Stimulated activated naive CD8-positive, alpha-beta T cell treated with anti-CD3 and anti-CD28 coated beads, Interleukin-15, Interleukin-2, amounts not matched to agents 100 ng/mL and 50 ng/mL, for 24 hours (primary cell): Measurements from ENCODE around the gene ZMIZ1.

Experiments used
- H3K27ac Mint-ChIP-seq: one replicate; pipeline ENCODE4 v1.8.0; 2021; ENCODE audit warnings: mild to moderate bottlenecking, mixed read lengths
- H3K27me3 Mint-ChIP-seq: one replicate; pipeline ENCODE4 v1.8.0; 2021; ENCODE audit warnings: mixed read lengths
- H3K36me3 Mint-ChIP-seq: one replicate; pipeline ENCODE4 v1.8.0; 2021; ENCODE audit warnings: low read depth, mixed read lengths
- H3K4me1 Mint-ChIP-seq: one replicate; pipeline ENCODE4 v1.8.0; 2021; ENCODE audit warnings: low read depth, mixed read lengths
- H3K4me3 Mint-ChIP-seq: one replicate; pipeline ENCODE4 v1.8.0; 2021; ENCODE audit warnings: mild to moderate bottlenecking, mixed read lengths
- H3K9me3 Mint-ChIP-seq: one replicate; pipeline ENCODE4 v1.8.0; 2021; ENCODE audit warnings: mixed read lengths

The ZMIZ1 gene

DNA sequence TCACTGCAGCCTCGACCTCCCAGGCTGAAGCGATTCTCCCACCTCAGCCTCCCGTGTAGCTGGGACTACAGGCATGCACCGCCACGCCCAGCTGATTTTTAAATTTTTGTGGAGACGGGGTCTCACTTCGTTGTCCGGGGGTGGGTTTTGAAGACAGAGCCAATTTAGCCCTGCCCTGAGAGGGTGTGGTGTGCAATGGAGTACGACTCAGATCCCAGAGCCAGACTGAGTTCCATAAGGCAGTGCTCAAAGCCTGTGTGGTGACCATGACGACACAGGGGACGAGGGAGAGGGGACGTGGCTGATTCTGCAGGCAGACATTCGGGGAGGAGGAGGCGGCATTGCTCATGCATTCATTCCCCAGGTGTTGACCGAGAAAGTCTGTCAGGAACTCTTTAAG is 72.1 kb downstream of the ZMIZ1 start:
- Mint-ChIP-seq H3K27me3 (no peaks in the 10 kb centered on the region), H3K27ac (no peak overlapping the region), H3K4me1 (peaks cover 73% of the 10 kb centered on the region), H3K36me3 (no peaks in the 10 kb centered on the region), H3K4me3 (no peak overlapping the region), H3K9me3 (no peaks in the 10 kb centered on the region)

DNA sequence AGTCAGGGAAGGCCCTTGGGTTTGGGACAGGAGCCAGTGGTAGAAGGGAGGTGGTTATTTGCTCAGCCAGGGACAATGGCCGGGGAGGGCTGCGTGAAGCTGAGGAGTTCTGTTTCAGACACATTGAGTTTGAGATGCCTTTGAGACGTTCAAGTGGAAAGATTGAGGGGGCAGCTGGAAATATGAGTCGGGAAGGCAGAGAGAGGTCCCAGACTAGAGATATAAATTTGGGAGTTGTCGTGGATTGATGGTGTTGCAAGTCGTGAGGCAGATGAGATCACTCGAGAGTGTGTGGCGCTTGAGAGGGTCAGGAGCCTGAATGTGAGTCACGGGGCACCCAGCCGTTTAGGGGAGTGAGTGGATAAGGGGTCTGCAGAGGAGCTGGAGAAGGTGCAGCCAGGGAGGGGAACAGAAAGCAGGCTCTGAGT is 73.3 kb downstream of the ZMIZ1 start:
- H3K4me1 Mint-ChIP-seq = peaks cover 73% of the 10 kb centered on the region

DNA sequence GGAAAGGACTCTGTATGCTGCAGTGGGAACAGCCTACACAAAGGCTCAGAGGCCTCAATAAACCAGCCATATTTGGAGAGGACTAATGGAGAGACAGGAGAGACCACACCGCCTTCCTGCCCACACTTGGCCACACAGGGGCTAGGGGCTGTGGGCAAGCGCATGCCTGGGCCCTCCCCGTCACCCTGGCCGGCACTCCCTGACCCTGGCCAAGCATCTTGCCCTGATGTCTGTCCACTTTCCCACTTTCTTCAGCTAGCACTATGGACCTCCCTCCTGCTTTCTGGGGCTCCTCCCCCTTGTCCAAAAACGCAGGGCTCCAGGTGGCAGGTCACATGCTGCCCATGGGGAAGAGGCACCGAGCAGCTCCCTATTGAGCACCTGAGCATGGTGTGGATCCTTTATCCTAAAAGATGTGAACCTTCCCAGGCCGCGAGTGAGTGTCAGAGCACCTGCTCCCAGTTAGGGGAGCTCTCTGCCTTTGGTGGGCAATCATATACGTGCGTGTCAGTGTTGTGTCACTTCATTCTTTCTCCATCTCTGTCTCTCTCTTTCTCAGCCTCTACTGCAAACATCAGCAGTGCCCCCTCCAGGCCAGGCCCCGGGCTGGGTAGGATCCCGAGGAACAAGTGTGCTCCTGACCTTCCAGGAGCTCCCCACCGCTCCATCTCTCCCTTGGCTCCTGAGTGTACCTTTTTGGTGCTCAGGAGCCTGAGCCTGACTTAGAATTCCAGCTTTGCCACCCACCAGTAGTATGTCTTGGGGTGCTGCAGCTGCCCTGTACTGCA is 74.0 kb downstream of the ZMIZ1 start:
- Mint-ChIP-seq H3K36me3 (no peaks in the 10 kb centered on the region), H3K4me1 (peaks cover 73% of the 10 kb centered on the region), H3K4me3 (no peak overlapping the region), H3K27me3 (no peaks in the 10 kb centered on the region), H3K27ac (no peak overlapping the region), H3K9me3 (no peaks in the 10 kb centered on the region)

More for the DNA sequence above, 73.3 kb downstream of the ZMIZ1 start:
- H3K9me3 Mint-ChIP-seq = no peaks in the 10 kb centered on the region
- H3K4me3 Mint-ChIP-seq = no peak overlapping the region
- no peaks in the 10 kb centered on the region for H3K36me3 Mint-ChIP-seq
- no peak overlapping the region for H3K27ac Mint-ChIP-seq
- no peaks in the 10 kb centered on the region for H3K27me3 Mint-ChIP-seq

DNA sequence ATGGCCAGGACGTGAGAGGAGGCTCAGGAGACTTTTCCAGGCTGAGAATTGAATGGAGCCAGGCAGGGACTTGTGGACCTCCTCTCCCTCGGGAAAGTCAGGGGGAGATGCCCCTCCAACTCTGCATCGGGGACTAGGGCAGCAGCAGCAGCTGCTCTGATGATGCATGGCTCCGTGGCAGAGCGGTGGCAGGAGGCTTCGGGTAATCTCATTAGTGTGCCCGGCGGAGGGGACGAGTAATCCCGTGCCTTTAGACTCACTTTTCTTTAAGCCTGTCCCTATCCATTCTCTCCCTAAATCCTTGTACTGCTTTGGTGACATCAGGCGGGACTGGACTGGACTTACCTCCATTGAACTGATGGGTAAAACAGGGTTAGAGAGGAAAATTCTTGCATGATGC is 75.1 kb downstream of the ZMIZ1 start:
- no peak overlapping the region for H3K27ac Mint-ChIP-seq
- no peak overlapping the region for H3K4me3 Mint-ChIP-seq
- no peaks in the 10 kb centered on the region for H3K9me3 Mint-ChIP-seq
- H3K4me1 Mint-ChIP-seq = peaks cover 73% of the 10 kb centered on the region
- no peaks in the 10 kb centered on the region for H3K27me3 Mint-ChIP-seq
- H3K36me3 Mint-ChIP-seq = no peaks in the 10 kb centered on the region

DNA sequence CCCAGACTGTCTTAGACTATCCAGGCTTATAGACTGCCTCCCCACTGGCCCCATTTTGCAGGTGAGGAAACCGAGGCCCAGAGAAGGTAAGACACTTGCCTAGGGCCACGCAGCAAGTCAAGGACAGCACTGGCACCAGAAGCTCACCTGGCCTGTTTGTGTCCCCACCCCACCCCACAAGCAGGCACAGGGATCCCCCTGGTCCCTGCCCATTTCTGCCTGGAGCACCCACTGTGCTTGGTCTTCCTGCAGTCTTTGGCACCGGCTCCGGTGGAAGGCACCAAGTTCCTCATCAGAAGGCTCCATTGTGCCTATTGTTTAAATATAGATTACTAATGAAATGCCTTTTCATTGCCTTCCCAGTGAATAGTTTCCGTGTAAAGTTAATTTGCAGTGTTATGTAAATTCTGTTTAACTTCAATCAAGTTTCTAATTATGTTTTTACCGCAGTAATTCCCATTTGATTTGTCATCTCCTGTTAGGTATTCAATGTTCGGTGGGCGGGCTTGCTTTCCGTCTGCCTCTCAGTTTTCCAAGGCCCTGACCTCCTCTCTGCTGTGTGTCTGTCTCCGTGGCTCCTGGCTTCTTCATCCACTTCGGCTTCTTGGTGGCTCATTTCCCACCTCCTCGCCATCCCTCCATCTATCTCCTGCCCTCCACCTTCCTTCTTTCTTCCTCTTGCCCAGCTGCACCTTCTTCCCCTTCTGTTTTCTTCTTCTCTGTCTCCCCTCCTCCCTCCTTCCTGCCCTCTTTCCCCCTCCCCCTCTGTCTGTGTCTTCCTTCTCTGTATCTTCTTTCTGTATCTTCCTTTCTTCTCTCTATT is 75.8 kb downstream of the ZMIZ1 start:
- H3K27ac Mint-ChIP-seq = peak overlapping the region; percentile 45
- H3K9me3 Mint-ChIP-seq = no peaks in the 10 kb centered on the region
- H3K4me3 Mint-ChIP-seq = no peak overlapping the region
- no peaks in the 10 kb centered on the region for H3K36me3 Mint-ChIP-seq
- no peaks in the 10 kb centered on the region for H3K27me3 Mint-ChIP-seq
- peaks cover 76% of the 10 kb centered on the region for H3K4me1 Mint-ChIP-seq

DNA sequence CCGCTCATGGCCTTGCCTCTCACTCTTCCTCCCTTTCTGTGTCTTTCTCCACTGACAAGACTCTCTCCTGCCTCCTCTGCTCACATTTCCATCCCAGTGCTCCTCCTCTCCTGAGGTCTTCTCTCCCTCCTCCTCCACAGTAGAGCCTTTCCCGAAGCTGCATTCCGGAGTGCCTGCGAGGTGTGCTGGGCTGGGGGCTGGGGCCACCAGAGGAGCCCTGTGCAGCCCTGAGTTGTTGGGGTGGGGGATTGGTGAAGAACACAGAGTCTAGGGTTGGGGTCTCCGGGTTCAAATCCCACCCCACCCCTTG is 76.4 kb downstream of the ZMIZ1 start:
- Mint-ChIP-seq H3K4me3 (no peak overlapping the region), H3K27me3 (no peaks in the 10 kb centered on the region), H3K4me1 (peaks cover 79% of the 10 kb centered on the region), H3K9me3 (no peaks in the 10 kb centered on the region), H3K27ac (peak overlapping the region; percentile 45), H3K36me3 (no peaks in the 10 kb centered on the region)

DNA sequence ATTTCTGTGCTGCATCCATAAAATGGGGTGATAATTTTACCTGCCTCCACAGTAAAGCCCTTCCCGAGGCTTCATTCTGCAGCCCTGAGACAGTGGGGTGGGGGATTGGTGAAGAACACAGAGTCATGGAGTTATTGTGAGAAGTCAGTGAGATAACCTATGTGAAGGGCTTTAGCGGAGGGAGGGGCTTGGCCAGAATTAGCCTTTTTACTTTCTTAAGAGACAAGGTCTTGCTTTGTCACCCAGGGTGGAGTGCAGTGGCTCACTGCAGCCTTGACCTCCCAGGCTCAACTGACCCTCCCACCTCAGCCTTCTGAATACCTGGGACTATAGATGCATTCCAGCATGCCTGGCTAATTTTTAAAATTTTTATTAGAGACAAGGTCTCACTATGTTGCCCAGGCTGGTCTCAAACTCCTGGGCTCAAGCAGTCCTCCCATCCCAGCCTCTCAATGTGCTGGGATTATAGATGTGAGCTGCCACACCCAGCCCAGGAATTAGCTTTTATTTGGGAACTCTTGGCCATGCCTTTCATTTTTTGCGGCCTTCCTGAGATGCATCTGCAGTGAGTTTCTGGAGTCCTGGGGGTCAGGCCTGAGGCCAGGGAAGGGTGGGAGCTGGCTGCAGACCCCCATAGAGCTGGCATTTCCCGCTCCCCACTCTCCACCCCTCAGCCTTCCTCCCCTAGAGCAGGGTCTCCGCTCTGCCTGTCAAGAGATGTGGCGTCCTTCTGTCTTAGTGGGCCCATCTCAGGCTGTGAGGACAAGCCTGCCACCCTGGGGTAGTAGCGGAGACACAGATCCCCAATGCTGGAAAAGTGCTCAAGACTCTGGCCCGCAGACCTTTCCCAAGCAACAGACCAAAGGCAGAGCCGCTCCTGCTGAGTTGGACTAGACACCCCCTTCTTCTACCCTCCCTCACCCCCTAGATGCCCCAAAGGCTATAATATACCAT is 77.0 kb downstream of the ZMIZ1 start:
- H3K4me3 Mint-ChIP-seq = no peak overlapping the region
- H3K27ac Mint-ChIP-seq = peak overlapping the region; percentile 79
- no peaks in the 10 kb centered on the region for H3K36me3 Mint-ChIP-seq
- H3K4me1 Mint-ChIP-seq = peaks cover 83% of the 10 kb centered on the region
- H3K9me3 Mint-ChIP-seq = no peaks in the 10 kb centered on the region
- no peaks in the 10 kb centered on the region for H3K27me3 Mint-ChIP-seq

DNA sequence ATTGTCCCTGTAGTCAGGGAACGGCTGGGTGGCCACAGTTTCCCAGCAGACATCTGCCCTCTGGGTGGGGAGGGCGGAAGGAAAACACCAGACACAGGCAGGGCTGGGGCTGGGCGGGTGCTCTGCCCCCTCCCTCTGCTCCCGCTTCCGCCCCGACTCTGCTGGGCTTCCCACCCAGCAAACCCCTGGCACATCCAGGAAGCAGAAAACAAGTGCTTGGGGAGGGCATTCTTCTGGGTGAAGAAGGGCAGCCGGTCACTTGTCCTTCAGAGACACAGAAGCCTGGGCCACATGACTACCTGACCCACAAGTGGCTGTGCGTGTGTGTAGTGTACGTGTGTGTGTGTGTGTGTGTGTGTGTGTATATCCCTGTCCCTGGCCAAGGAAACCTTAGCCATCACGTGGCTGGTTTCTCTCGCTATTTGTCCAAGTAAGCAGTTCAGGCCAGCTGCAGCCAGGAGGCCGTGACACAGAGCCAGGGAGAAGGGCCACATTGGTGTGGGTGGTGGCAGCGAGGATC is 77.9 kb downstream of the ZMIZ1 start:
- no peaks in the 10 kb centered on the region for H3K36me3 Mint-ChIP-seq
- H3K4me3 Mint-ChIP-seq = no peak overlapping the region
- peak overlapping the region; percentile 79 for H3K27ac Mint-ChIP-seq
- H3K27me3 Mint-ChIP-seq = no peaks in the 10 kb centered on the region
- peaks cover 77% of the 10 kb centered on the region for H3K4me1 Mint-ChIP-seq
- no peaks in the 10 kb centered on the region for H3K9me3 Mint-ChIP-seq

DNA sequence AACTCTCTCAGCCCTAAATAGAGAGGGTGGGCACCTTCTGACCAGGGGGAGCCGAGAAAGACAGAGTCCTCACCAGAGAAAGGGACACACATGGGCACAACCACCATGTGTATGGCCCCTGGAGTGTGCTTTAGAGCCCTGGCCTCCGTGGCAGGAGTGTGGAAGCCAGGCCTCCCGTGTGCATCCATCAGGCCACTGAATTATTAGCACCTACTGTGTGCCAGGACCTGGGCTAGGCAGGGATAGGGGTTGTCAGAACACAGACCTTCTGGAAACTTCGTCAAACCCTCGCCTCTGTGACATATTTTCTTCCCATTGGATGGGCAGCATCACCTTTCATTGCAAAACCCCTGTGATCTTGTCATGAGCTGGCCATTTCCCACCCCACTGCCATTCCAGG is 78.5 kb downstream of the ZMIZ1 start:
- Mint-ChIP-seq H3K4me3 (no peak overlapping the region), H3K36me3 (no peaks in the 10 kb centered on the region), H3K9me3 (no peaks in the 10 kb centered on the region), H3K27me3 (no peaks in the 10 kb centered on the region), H3K27ac (peak overlapping the region; percentile 56), H3K4me1 (peaks cover 71% of the 10 kb centered on the region)

DNA sequence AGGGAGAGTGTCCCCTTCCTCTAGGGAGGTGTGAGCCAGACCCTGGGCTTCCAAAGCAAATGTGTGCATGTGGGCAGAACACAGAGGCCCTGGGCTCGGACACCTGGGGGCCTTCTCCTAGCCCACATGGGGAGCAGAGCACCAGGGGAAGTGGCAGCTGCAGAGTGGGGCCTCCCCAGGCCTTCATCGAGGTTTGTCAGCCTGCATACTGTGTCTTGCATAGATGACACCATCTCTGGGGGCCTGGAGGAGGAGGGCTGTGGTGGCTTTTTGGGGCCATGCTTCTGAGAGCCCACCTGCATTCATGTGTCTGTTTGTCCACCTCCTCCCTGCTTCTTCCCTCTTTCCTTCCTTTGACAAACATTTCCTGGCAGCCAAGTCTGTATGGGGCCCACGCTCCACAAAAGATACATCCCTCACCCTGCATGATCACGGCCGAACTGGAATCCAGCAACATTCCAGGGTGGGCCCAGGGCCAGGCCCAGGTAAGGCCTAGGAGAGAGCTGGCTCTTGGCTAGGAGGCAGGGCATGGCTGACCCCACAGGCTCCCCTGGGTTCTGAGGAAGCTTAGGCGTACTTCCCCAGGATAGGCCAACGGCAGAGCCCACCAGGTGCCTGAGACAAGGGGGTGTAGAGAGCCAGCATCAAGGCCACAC is 79.2 kb downstream of the ZMIZ1 start:
- H3K27me3 Mint-ChIP-seq = no peaks in the 10 kb centered on the region
- H3K9me3 Mint-ChIP-seq = no peaks in the 10 kb centered on the region
- no peak overlapping the region for H3K4me3 Mint-ChIP-seq
- H3K27ac Mint-ChIP-seq = peak overlapping the region; percentile 29
- H3K36me3 Mint-ChIP-seq = no peaks in the 10 kb centered on the region
- peaks cover 67% of the 10 kb centered on the region for H3K4me1 Mint-ChIP-seq

DNA sequence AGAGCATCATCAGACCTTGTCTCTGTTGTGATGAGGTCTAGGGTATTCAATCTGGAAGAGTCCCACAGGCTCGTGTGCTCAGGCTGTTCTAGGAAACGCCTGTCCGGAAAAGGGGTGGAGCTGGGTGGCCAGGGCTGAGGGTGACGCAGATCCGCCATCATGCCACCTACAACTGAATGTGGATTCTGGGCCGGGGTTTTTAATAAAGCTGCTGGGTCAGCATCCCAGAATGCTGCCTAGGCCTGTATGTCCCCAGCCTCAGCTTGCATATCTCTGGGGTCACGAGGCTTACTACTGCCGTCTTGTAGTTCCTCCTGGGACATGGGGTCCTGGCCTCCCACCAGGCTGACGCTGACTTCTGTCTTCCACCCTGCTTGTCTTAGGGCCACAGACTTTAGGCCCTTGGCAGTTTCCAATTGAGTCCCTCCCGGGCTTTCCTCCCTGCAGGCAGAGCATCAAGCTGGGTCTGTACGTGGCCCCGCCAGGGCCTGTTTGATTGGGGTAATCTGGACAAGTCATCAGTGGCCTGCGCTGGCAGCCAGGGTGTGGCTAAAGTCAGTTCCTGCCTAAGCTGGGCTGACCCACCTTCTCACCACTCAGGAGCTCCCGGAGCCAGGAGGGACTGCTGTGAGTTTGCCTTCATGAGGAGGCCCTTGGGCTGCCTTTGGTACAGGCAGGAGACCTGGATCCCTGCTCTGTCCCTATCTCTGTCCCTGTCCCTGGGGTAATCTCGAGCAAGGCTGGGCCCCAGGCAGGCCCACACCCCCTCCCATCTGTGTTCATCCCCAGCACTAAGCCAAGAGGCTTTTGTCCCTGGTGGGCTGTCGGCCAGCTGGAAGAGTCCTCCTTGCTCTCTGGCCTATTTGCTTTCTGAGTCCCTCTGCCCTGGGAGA is 79.9 kb downstream of the ZMIZ1 start:
- Mint-ChIP-seq H3K27ac (peak overlapping the region; percentile 70), H3K4me1 (peaks cover 61% of the 10 kb centered on the region), H3K4me3 (no peak overlapping the region), H3K36me3 (no peaks in the 10 kb centered on the region), H3K9me3 (no peaks in the 10 kb centered on the region), H3K27me3 (no peaks in the 10 kb centered on the region)

DNA sequence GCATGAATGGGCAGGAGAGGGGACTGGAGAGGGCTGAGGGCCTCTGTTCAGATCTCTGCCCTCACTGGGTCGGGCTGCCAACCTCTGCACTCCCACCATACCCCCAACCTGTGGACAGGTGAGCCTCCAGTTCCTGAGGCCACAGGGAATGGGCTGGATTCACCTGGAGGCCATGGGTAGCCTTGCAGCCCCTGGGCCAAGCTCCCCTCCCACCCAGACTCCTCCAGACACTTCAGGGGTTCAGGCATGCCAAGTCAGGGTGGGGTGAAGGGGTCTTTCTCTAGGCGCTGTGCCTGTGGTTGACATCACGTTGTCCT is 80.5 kb downstream of the ZMIZ1 start:
- H3K36me3 Mint-ChIP-seq = no peaks in the 10 kb centered on the region
- no peaks in the 10 kb centered on the region for H3K9me3 Mint-ChIP-seq
- H3K4me3 Mint-ChIP-seq = no peak overlapping the region
- H3K27ac Mint-ChIP-seq = no peak overlapping the region
- peaks cover 59% of the 10 kb centered on the region for H3K4me1 Mint-ChIP-seq
- H3K27me3 Mint-ChIP-seq = no peaks in the 10 kb centered on the region

DNA sequence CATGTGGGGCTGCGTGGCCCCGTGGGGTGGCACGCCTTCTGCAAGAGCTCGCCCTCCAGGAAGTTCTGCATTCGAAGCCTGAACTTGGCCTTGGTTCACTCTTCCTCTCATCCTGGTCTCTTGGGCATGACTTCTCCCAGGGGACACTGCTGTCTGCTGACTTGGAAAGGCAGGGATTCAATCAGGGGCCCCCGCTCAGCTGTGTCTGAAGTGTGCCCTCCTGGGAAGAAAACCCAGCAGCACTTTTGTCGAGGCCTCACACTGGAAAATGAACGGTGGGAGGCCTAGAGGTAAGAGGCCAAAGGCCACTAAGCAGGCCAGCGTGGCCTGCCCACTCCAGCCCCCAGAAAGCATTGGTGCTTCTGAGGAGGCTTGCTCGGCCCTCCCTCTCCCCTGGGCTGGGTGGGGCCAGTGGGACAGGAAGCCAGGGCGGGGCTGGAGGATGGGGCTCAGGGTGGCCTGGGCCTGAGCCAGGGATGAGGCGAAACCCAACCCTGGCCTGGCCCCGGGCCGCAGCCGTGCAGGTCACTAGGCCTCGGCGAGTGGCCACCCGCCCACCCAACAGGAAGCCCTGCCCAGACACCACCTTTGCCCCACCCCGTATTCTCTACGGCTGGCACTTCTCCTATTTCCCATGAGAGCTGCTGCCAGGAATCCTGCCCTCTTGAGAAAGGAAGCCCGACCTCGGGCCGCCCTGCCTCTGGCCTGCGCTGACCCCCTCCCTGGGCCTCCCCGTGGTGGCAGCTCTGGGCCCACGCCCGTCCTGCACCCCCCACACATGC is 81.1 kb downstream of the ZMIZ1 start:
- H3K4me1 Mint-ChIP-seq = peaks cover 54% of the 10 kb centered on the region
- no peaks in the 10 kb centered on the region for H3K36me3 Mint-ChIP-seq
- no peaks in the 10 kb centered on the region for H3K9me3 Mint-ChIP-seq
- no peaks in the 10 kb centered on the region for H3K27me3 Mint-ChIP-seq
- peak overlapping the region; percentile 68 for H3K27ac Mint-ChIP-seq
- no peak overlapping the region for H3K4me3 Mint-ChIP-seq
